ENCODE measurements around the gene ZGPAT.

Gene ZGPAT

DNA sequence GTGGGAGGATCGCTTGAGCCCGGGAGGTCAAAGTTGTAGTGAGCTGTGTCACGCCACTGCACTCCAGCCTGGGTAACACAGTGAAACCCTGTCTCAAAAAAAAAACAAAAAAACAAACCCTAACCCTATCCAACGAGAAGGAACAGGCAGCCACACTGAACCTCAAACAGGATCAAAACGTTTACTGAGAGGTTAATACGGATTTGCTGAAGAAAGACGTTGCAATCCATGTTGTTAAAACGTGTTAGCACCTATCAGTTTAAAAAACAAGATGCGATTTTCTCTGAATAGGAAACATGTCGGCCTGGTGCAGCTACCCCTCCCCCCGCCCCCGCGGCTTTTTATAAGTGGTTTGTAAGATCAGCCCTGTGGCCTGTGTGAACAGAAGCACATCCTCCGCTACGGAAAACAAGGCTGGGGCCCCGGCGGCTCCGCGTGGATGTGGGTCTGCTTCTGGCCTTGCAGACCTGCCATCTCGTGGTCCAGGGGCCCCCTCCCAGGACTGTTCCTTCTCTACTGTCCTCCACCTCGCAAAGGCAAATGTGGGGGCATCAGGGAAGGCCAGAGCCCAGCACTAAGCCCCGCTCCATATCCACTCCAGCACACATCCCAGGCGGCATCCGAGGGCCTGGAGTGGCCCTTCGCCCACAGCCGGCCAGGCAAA is 43.1 kb downstream of the ZGPAT start:
- Histone ChIP-seq H3K9ac (no peak overlapping the region), H4K20me1 (ENCODE audit: insufficient read depth) (no peaks in the 10 kb centered on the region), H3K4me2 (no peak overlapping the region), H3K27ac (no peak overlapping the region), H3K4me3 (IDR thresholded peaks at IDR 0.05; ENCODE audit: insufficient read depth, low read depth, low read length) (no peak overlapping the region), H2AFZ (ENCODE audit: low read depth) (no peak overlapping the region), H3K27me3 (ENCODE audit: insufficient read depth, low read depth) (peaks cover 52% of the 10 kb centered on the region), H3K36me3 (ENCODE audit: insufficient read depth) (no peaks in the 10 kb centered on the region), H3K4me1 (ENCODE audit: low read depth, poor library complexity, severe bottlenecking) (no peaks in the 10 kb centered on the region), H3K79me2 (ENCODE audit: insufficient read depth, low read depth) (no peaks in the 10 kb centered on the region)
- TF ChIP-seq, protein P1, sequence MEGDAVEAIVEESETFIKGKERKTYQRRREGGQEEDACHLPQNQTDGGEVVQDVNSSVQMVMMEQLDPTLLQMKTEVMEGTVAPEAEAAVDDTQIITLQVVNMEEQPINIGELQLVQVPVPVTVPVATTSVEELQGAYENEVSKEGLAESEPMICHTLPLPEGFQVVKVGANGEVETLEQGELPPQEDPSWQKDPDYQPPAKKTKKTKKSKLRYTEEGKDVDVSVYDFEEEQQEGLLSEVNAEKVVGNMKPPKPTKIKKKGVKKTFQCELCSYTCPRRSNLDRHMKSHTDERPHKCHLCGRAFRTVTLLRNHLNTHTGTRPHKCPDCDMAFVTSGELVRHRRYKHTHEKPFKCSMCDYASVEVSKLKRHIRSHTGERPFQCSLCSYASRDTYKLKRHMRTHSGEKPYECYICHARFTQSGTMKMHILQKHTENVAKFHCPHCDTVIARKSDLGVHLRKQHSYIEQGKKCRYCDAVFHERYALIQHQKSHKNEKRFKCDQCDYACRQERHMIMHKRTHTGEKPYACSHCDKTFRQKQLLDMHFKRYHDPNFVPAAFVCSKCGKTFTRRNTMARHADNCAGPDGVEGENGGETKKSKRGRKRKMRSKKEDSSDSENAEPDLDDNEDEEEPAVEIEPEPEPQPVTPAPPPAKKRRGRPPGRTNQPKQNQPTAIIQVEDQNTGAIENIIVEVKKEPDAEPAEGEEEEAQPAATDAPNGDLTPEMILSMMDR (conservative IDR thresholded peaks at IDR 0.05; ENCODE audit: low read depth, low read length), result no peak

DNA sequence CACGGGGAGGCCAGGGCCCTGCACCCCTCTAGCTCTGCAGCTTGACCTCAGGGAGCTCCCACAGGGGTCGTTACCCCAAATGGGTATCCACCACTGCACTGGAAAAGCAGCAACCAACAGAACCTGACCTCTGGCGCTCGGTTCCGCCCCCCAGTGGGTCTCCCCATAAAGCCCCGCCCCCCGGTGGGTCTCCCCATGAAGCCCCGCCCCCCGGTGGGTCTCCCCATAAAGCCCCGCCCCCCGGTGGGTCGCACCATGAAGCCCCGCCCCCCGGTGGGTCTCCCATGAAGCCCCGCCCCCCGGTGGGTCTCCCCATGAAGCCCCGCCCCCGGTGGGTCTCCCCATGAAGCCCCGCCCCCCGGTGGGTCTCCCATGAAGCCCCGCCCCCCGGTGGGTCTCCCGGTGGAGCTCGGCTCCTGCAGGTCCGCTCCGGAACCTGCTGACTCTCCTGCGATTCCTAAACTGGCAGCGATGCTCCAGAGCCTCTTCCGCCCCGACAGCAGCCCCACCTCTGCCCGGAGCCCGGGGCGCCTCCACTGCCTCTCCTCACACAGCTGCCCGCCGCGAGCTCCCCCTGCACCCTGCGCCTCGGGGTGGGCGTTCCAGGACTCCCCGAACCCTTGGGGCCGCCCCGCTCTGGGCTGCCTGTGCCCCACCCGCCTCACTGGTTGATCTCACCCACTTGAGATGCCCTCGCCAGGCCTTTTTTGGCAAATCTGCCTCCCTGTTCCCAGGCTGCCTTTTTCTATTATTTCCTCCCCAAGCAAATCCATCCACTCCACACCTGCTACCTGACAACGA is 43.8 kb downstream of the ZGPAT start:
- Histone ChIP-seq H3K27me3 (ENCODE audit: insufficient read depth, low read depth) (peaks cover 59% of the 10 kb centered on the region), H3K9ac (no peak overlapping the region), H3K4me3 (IDR thresholded peaks at IDR 0.05; ENCODE audit: insufficient read depth, low read depth, low read length) (no peak overlapping the region), H3K36me3 (ENCODE audit: insufficient read depth) (no peaks in the 10 kb centered on the region), H3K4me1 (ENCODE audit: low read depth, poor library complexity, severe bottlenecking) (no peaks in the 10 kb centered on the region), H3K79me2 (ENCODE audit: insufficient read depth, low read depth) (no peaks in the 10 kb centered on the region), H3K4me2 (no peak overlapping the region), H2AFZ (ENCODE audit: low read depth) (no peak overlapping the region), H3K27ac (no peak overlapping the region), H4K20me1 (ENCODE audit: insufficient read depth) (no peaks in the 10 kb centered on the region)
- TF ChIP-seq, protein P1 (conservative IDR thresholded peaks at IDR 0.05; ENCODE audit: low read depth, low read length), result no peak

DNA sequence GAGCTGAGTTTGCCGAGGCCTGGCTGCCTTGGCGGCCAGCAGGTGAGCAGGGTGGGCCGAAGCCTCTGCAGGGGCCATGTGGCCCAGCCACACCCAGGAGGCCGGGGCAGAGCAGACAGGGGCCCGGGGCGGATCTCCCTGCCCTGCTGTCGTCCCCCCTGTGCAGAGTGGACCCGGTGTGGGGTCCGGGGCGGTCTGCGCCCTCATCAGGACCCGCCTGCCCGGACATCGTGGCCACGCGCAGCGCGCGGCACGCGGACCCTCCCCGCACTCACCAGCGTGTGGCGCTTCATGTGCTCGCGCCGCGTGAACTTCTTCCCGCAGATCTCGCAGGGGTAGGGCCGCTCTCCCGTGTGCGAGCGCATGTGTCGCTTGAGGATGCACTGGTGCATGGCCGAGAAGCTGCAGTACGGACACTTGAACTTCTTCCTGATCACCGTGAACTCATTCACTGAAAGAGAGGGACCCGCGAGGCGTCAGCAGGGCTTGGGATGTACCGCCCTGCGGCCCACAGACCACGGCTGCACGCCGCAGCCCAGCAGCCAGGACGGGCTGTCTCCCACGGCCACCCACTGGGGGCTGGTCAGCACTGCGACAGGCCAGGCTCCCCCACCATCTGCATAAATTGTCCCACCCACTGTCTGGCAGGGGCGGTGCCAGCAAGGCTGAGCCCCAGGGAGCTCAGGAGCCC is 44.7 kb downstream of the ZGPAT start:
- Histone ChIP-seq H2AFZ (ENCODE audit: low read depth) (no peak overlapping the region), H3K4me3 (IDR thresholded peaks at IDR 0.05; ENCODE audit: insufficient read depth, low read depth, low read length) (no peak overlapping the region), H3K9ac (no peak overlapping the region), H3K79me2 (ENCODE audit: insufficient read depth, low read depth) (no peaks in the 10 kb centered on the region), H3K27ac (no peak overlapping the region), H3K4me2 (no peak overlapping the region), H3K36me3 (ENCODE audit: insufficient read depth) (no peaks in the 10 kb centered on the region), H4K20me1 (ENCODE audit: insufficient read depth) (no peaks in the 10 kb centered on the region), H3K4me1 (ENCODE audit: low read depth, poor library complexity, severe bottlenecking) (no peaks in the 10 kb centered on the region), H3K27me3 (ENCODE audit: insufficient read depth, low read depth) (peaks cover 68% of the 10 kb centered on the region)
- TF ChIP-seq, protein P1 (conservative IDR thresholded peaks at IDR 0.05; ENCODE audit: low read depth, low read length), result no peak

DNA sequence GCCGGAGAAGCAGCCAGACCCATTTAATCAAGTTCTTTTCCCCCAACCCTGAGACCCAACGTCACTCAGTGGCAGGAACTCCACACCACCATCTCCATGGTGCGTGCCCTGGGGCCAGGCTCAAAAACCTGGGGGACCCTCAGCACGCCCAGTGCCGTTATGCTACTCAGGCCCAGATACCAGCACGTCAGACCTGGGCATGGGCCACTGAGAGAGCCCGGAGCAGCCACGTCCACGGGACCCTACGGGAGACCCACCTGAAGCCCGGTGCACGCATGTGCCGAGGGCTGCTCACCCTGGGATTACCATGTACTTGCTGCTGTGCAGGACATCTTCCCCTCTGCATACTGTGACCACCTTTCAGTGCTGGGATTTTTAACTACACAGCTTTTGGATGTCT is 45.5 kb downstream of the ZGPAT start:
- no peaks in the 10 kb centered on the region for H4K20me1 ChIP-seq (ENCODE audit: insufficient read depth)
- H3K9ac ChIP-seq, result no peak overlapping the region
- no peak overlapping the region for H2AFZ ChIP-seq (ENCODE audit: low read depth)
- no peaks in the 10 kb centered on the region for H3K79me2 ChIP-seq (ENCODE audit: insufficient read depth, low read depth)
- H3K4me1 ChIP-seq (ENCODE audit: low read depth, poor library complexity, severe bottlenecking), result no peaks in the 10 kb centered on the region
- H3K4me2 ChIP-seq, result no peak overlapping the region
- H3K36me3 ChIP-seq (ENCODE audit: insufficient read depth), result no peaks in the 10 kb centered on the region
- TF ChIP-seq, protein P1 (conservative IDR thresholded peaks at IDR 0.05; ENCODE audit: low read depth, low read length), result no peak
- no peak overlapping the region for H3K4me3 ChIP-seq (IDR thresholded peaks at IDR 0.05; ENCODE audit: insufficient read depth, low read depth, low read length)
- H3K27ac ChIP-seq, result no peak overlapping the region
- H3K27me3 ChIP-seq (ENCODE audit: insufficient read depth, low read depth), result peaks cover 66% of the 10 kb centered on the region

Data from KMS-11 (cell line).